KOPT-K1 (cell line): ENCODE measurements around the gene PTK6.
"Not testable (repeated sequence)": the region's sequence is repeated elsewhere in the genome, so short reads cannot be mapped to it uniquely, and the experiment has no call there.

Experiments
- H3K27ac ChIP-seq: fragments of 200-600 bp; sonication (generic); 2 replicates; pipeline ENCODE4 v1.5.1; 2016; ENCODE audit warnings: antibody characterized with exemption, mild to moderate bottlenecking, low read depth, low read length; ENCODE audit not compliant: poor library complexity, severe bottlenecking
- H3K36me3 ChIP-seq: fragments of 200-600 bp; sonication (generic); 2 replicates; pipeline ENCODE4 v1.5.1; 2017; ENCODE audit warnings: antibody characterized with exemption, mild to moderate bottlenecking, low read length, moderate library complexity; ENCODE audit not compliant: insufficient read depth
- H3K9me3 ChIP-seq: fragments of 200-600 bp; sonication (generic); 2 replicates; pipeline ENCODE4 v1.5.1; 2017; ENCODE audit warnings: antibody characterized with exemption, low read length, mild to moderate bottlenecking; ENCODE audit not compliant: insufficient read depth, poor library complexity, severe bottlenecking

The PTK6 gene

DNA sequence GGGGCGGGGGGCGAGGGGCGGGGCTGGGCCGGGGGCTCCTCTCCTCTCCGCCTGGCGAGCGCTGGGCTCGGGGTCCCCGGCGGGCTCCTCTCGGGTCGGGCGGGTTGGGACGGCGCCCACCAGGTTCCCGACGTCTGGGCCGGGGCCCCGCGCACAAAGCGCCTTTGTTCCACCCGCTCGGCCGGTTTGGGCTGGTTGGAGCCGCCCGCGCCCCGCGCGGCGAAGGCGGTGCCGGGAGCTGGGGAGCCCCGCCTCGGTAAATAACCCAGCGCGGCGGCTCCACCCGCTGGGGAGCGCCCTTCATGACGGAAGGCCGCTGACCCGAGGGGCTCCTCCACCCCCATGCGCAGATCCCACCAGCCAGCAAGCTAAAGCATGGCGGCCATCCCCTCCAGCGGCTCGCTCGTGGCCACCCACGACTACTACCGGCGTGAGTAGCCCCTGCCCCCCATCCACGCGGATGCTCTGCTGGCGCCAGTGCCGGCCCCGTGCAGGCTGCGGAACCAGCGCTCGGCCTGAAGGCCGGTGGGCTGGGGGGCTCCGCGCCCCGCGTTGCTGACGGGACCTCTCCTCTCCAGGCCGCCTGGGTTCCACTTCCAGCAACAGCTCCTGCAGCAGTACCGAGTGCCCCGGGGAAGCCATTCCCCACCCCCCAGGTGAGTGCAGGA lies 16.1 kb downstream of the PTK6 start:
- Histone ChIP-seq H3K9me3 (no peaks in the 10 kb centered on the region), H3K27ac (peak overlapping the region; percentile 48), H3K36me3 (no peaks in the 10 kb centered on the region; the same call in 1 of the 2 replicates)

DNA sequence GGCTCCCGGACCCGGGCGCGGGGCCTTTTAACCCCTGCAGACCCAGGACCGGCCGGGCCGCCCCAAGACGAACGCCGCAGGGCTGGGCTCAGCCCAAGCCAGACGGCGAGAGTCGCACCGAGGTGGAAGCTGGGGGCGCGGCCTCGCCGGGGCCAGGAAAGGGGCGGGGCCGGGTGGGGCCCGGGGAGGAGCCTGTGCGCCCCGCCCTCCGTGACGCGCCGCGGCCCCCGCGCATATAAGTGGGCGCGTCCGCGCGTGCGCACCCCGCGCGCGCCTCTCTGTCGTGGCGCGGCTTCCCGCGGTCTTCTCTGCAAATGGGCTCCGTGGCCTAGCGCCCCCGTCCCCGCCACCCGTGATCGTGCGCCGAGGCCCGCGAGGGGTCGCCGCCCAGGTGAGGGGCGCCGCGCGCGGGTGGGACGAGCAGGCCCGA lies 16.7 kb downstream of the PTK6 start, which contains the start of gene PPDPF:
Gene PPDPF, plus strand, starts transcription at position 262 of the 430 bp plus-strand sequence. CDS start 544 bp downstream, outside the sequence.
- Histone ChIP-seq H3K9me3 (no peaks in the 10 kb centered on the region), H3K27ac (peak within 1 kb of the TSS; percentile 48), H3K36me3 (no peaks in the 10 kb centered on the region; the same call in 1 of the 2 replicates)

DNA sequence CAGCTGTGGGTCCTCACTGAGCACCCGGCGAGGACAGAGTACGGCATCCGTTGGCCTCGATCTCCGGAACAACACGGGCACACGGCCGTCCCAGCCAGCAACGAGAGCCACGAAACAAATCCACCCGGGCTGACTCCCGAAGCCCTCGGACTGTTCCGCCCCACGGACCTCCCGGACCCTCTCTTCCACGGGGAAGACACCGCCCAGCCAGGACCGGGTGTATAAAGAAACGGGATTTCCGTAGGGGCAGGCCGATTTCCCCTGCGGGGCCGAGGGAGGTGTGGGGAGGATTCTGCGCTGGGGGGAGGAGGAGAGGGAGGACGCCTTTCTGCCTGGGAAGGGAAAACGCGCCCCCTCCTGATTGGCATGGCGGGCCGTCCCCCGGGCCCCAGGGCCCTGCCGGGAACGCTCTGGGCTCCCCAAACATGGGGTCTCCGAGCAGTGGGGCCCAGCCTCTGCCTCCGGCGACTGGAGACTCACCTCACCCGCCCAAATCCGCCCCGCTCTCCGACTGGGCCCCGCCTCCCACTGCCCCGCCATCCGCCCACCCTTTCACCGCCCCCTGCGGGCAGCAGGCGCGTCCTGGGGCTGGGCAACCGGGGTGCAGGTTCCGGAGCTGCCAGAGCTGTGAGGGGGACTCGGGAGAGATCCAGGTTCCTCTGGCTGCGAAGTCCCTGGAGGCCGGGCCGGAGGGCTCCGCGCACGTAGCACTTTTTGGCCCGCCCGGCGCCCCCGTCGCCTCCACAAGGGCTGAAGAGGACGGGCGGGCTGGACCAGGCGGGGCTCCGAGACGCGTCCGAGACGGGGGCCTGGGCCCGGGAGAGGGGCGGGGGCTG lies 17.3 kb downstream of the PTK6 start:
- H3K36me3 ChIP-seq, result no peaks in the 10 kb centered on the region; the same call in 1 of the 2 replicates
- H3K27ac ChIP-seq, result no peak overlapping the region
- no peaks in the 10 kb centered on the region for H3K9me3 ChIP-seq

DNA sequence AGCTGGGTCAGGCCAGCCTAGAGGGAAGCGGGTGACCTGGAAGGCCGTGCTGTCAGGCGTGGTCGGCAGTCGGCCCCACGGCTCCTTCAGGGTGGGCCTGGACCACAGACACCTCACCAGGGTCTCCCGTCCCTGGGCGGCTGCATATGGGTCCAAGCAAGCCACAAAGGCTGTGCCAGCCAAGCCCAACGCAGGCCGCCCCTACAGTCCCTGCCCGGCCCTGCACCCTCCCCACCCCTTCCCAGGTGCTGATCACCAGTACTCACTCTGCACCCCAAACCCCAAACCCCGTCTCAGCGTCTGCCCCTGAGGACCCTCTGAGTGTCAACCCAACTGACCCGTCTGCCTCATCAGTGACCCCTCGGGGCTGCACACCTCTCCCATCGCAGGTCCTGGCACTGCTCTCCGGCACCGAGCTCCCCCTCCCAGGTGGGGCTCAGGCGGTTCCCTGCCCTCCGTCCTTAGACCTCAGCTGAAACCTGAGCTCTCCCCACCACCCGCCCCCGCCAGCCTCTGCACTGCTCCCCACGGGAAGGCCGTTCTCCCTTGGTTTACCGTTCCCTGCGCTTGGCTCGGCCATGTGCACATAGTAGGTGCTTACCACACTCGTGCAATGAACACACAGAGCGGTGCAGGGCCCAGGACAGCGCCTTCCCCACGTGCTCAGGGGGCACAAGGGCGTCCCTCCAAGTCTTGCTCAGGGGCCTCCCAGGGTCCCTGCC lies 18.1 kb downstream of the PTK6 start:
- Histone ChIP-seq H3K9me3 (peaks cover 5% of the 10 kb centered on the region), H3K36me3 (no peaks in the 10 kb centered on the region; the same call in 1 of the 2 replicates), H3K27ac (no peak overlapping the region)

DNA sequence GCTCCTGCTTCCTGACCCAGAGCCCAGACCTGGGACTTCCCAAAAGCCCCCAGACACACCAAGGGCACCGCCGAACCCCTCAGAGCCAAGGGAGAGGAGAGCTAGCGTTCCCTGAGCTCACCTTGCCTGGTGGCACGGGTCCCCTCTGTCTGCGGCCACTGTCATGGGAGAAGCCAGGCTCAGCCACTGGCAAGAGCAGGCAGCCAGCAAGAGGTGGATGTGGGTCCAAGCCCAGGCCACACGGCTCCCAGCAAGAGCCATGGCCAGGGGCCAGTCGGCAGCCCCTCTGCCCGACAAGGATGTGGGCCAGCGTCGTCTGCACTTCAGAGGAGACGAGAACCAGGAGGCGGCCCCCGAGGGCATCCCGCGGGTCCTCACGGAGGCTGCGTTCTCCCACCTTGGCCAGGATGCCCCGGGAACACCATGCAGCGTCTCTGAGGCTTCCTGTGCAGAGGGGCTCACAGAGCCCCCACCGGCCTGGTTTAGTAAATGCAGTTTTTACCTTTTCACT lies 18.8 kb downstream of the PTK6 start:
- Histone ChIP-seq H3K27ac (no peak overlapping the region), H3K36me3 (no peaks in the 10 kb centered on the region; the same call in 1 of the 2 replicates), H3K9me3 (peaks cover 7% of the 10 kb centered on the region)

DNA sequence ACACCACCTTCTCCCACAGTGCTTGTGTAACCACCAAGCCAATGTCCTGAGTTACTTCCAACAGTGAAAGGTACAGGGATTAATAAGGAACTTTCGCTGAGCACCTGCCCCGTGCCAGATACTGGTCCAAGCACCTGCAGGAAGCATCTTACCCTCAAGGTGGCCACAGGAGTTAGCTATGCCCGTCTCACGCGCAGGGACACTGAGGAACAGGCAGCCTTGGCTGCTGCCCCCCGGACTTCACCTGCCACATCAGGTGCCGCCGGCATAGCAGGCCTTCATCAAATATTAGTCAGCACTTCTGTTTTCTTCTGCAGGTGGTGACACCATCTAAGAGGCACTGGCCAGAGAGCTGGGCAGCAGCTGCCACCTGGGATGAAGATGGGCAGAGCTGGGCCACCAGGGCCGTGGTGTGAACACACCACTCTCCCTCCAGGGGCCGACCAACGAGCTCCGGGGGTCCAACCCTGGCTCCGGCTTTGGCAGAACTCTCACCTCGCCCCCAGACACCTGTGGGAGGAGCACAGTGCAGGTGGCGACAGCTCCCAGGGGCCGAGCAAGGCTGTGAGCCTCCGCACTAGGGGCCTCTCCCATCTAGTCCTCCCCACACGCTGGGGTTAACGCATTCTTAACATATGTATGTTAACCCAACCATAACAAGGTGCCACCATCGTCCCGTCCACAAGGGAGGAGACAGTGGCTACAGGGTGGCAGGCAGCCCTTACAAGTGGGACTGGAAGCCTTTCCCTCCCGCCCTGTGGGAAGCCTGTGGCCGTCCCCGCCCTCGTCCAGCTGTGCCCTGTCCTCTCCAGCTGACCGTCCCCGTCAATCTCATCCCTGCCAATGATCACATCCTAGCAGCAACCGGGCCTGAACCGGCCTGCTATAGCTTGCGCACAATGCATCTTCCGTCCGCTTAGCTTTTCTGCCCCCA lies 19.5 kb downstream of the PTK6 start:
- no peaks in the 10 kb centered on the region for H3K36me3 ChIP-seq
- H3K27ac ChIP-seq, result no peak overlapping the region
- peaks cover 11% of the 10 kb centered on the region for H3K9me3 ChIP-seq

DNA sequence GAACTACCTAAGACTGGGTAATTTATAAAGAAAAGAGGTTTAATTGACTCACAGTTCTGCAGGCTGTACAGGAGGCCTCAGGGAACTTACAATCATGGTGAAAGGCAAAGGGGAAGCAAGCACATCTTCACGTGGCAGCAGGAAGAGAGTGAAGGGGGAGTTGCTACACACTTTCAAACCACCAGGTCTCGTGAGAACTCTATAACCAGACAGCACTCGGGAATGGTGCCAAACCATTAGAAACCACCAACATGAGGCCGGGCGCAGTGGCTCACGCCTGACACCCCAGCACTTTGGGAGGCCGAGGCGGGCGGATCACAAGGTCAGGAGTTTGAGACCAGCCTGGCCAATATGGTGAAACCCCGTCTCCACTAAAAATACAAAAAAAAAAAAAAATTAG lies 22.7 kb downstream of the PTK6 start:
- H3K27ac ChIP-seq, H3K36me3 ChIP-seq: not testable (repeated sequence)
- H3K9me3 ChIP-seq, result peaks cover 11% of the 10 kb centered on the region

DNA sequence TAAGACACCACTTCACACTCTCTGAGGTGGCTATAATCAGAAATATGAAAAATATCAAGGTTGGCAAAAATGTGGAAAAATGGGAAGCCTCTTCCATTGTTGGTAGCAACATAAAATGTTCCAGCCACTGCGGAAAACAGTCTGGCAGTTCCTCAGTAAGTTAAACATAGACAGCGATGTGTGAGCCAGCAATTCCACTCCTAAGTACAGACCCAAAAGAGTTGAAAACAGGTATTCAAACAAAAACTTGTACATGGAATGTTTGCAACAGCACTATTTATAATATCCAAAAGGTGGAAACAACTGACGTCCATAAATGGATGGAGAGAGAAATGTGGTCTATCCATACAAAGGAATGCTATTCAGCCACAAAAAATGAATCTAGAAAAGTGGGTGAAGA lies 24.0 kb downstream of the PTK6 start:
- Histone ChIP-seq H3K36me3 (no peaks in the 10 kb centered on the region), H3K9me3 (peaks cover 11% of the 10 kb centered on the region), H3K27ac (no peak overlapping the region)

DNA sequence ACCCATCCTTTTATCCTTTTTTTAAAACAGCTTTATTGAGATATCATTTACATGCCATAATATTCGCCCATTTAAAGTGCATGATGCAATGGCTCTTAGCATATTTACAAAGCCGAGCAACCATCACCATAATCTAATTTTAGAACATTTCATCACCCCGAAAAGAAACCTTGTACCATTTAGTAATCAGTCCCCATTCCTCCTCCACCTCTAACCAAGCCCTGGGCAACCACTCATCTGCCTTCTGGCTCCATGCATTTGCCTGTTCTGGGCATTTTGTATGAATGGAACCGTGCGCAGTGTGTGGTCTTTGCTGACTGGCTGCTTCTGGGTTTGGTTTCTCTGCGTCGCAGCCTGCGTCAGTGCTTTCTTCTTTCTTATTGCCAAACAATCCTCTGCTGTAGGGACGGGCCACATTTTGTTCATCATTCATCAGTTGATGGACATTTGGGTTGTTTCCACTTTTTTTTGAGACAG lies 28.1 kb downstream of the PTK6 start:
- Histone ChIP-seq H3K36me3 (no peaks in the 10 kb centered on the region), H3K27ac (no peak overlapping the region), H3K9me3 (peaks cover 20% of the 10 kb centered on the region)

DNA sequence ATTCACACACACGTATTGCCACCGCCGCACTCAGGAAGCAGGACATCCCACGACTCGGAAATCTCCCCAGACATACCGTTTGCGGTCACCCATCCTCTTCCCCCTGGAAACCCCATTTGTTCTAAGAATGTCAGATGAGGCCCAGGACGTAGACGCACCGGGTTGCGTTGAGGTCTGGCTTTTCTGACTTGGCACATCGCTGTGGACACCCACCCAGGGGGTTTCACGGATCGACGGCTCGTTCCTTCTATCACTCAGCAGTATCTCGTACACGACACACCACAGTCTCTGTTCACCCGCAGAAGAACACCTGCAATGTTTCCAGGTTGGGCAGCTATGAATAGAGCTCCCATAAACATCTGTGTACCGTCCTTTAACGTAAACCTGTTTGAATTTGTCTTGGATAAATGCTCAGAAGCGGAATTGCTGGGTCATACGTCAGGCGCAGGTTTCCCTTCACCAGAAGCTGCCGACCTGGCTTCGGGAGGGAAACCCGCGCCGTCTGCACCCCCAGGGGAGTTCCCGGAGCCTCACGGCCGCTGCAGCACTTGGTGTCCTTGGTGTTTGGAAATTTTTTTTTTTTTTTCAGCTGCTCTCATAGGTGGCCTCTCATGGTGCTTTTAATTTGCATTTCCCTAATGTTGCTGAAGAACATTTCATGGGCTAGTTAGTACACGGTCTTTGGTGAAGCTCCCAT lies 29.0 kb downstream of the PTK6 start:
- Histone ChIP-seq H3K36me3 (no peaks in the 10 kb centered on the region), H3K9me3 (peaks cover 19% of the 10 kb centered on the region), H3K27ac (no peak overlapping the region)

DNA sequence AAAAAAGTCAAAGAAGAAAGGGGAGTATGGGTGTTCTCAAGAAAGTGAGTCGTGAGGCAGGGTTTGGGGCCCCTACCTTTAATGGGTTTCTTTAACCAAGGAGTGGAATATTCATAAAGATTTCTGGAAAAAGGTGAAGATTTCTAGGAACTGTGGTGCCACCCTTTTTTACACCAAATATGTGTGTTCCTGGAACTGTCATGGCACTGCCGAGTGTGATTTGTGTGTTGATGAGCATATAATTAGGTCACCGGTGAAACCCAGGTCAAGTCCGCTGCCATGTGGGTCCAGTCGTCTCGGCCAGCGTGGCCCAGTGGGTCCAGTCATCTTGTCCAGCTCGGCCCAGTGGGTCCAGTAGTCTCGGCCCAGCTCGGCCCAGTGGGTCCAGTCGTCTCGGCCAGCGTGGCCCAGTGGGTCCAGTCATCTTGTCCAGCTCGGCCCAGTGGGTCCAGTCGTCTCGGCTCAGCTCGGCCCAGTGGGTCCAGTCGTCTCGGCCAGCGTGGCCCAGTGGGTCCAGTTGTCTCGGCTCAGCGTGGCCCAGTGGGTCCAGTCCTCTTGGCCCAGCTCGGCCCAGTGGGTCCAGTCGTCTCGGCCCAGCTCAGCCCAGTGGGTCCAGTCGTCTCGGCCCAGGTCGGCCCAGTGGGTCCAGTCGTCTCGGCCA lies 30.0 kb downstream of the PTK6 start:
- Histone ChIP-seq H3K27ac (no peak overlapping the region), H3K9me3 (peaks cover 17% of the 10 kb centered on the region), H3K36me3 (no peaks in the 10 kb centered on the region)

DNA sequence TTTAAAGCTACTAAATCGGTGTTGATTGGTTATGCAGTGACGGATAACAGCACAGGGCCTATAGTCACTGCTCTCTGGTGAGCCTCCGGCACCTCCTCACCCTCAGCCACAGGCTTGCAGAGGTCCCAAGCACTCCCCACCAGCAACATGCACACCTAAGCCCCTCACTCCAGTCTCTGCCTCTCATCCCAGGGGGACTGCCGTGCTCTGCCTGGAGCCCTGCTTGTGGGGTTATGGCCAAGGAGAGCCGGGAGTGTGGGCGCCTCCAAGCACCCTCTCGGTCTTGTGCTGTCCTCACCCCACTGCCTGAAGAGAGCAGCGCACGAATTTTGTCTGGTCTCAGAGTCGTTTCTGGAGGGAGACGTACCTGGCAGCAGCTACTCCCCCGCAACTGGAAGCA lies 31.5 kb downstream of the PTK6 start:
- no peak overlapping the region for H3K27ac ChIP-seq

DNA sequence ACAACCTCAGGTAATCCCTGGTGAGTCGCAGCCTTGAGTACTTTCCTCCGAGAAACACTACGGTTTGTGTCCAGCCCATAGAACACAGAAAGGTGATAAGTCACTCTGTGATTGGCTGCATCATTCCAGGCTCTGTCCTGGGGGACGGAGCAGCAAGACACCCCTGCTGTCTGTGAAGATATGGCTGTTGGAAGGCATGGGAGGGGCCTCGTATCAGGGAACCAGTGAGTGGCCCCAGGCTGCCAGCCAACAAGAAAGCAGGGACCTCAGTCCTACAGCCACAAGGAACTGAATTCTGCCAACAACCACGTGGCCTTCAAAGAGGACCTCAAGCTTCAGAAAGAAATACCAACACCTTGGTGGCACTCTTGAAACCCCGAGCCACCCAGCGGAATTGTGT lies 31.9 kb downstream of the PTK6 start:
- H3K36me3 ChIP-seq, result no peaks in the 10 kb centered on the region
- no peak overlapping the region for H3K27ac ChIP-seq
- peaks cover 17% of the 10 kb centered on the region for H3K9me3 ChIP-seq

More for the DNA sequence above, 31.5 kb downstream of the PTK6 start:
- H3K36me3 ChIP-seq, result no peaks in the 10 kb centered on the region
- peaks cover 17% of the 10 kb centered on the region for H3K9me3 ChIP-seq
